Smooth muscle cell (in vitro differentiated cells): ENCODE measurements around the gene REEP5. TPM values are rescaled to one million over a fixed set of nuclear protein-coding genes. Genes with fewer than 3 reads are reported as not detected.

ENCODE experiments used
- DNase-seq: peaks from one replicate; lab custom pipeline; 2025; ENCODE audit not compliant: unreplicated experiment; lab: John Stamatoyannopoulos, UW
- H2AFZ ChIP-seq: fragments of 200-600 bp; sonication (generic); 2 replicates; pipeline ENCODE4 v1.6.0; 2016; ENCODE audit warnings: antibody characterized with exemption, low read depth, mild to moderate bottlenecking
- H3F3A ChIP-seq: fragments of 200-600 bp; sonication (generic); 2 replicates; pipeline ENCODE4 v1.6.0; 2017; ENCODE audit warnings: antibody characterized with exemption, low read depth
- H3K27ac ChIP-seq: fragments of 200-600 bp; sonication (generic); 2 replicates; pipeline ENCODE4 v1.5.1; 2016; ENCODE audit warnings: low read depth, mild to moderate bottlenecking
- H3K27me3 ChIP-seq: fragments of 200-600 bp; sonication (generic); 2 replicates; pipeline ENCODE4 v1.6.1; 2016; ENCODE audit warnings: low read depth, mild to moderate bottlenecking
- H3K36me3 ChIP-seq: fragments of 200-600 bp; sonication (generic); 2 replicates; pipeline ENCODE4 v1.5.1; 2016; ENCODE audit warnings: low read depth
- H3K4me1 ChIP-seq: fragments of 200-600 bp; sonication (generic); 2 replicates; pipeline ENCODE4 v1.5.1; 2016; ENCODE audit warnings: low read depth
- H3K4me2 ChIP-seq: fragments of 200-600 bp; sonication (generic); 2 replicates; pipeline ENCODE4 v1.6.0; 2016; ENCODE audit warnings: mild to moderate bottlenecking
- H3K4me3 ChIP-seq: fragments of 200-600 bp; sonication (generic); 2 replicates; pipeline ENCODE4 v1.5.1; 2016; ENCODE audit warnings: mild to moderate bottlenecking
- H3K79me2 ChIP-seq: fragments of 200-600 bp; sonication (generic); 2 replicates; pipeline ENCODE4 v1.6.0; 2016; ENCODE audit warnings: low read depth, mild to moderate bottlenecking
- H3K9ac ChIP-seq: fragments of 200-600 bp; sonication (generic); 2 replicates; pipeline ENCODE4 v1.6.0; 2016; ENCODE audit warnings: low read depth
- H3K9me3 ChIP-seq: fragments of 200-600 bp; sonication (generic); replicated peaks from 2 replicates; pipeline ENCODE4 v1.5.1; 2016; ENCODE audit warnings: low read depth
- H4K20me1 ChIP-seq: fragments of 200-600 bp; sonication (generic); 2 replicates; pipeline ENCODE4 v1.6.0; 2016; ENCODE audit warnings: low read depth
- CTCF ChIP-seq: fragments of 200-600 bp; sonication (generic); IDR thresholded peaks from 2 replicates; pipeline ENCODE4 v1.5.1; 2017; ENCODE audit warnings: borderline replicate concordance, mild to moderate bottlenecking, antibody characterized with exemption; ENCODE audit not compliant: insufficient read depth, poor library complexity, severe bottlenecking
- WGBS: methylation state at CpG from one replicate; pipeline ENCODE4 v1.1.7; 2016; ENCODE audit warnings: low lambda C conversion rate; 5-methylcytosine and 5-hydroxymethylcytosine counted together
- polyA plus RNA-seq: library from polyadenylated mRNA; unstranded; fragments of >200 nt; fragmentation: Nextera tagmentation; extraction: Ambion mirVana; gene quantifications from 2 replicates; pipeline ENCODE4 v1.2.1, GENCODE V29; 2016
- total RNA-seq: library from RNA; depleted of rRNA; stranded (reverse); fragments of >200 nt; gene quantifications from 2 replicates; pipeline ENCODE4 v1.2.3, GENCODE V29; 2014

REEP5 gene
- total and polyA plus RNA-seq, 2 experiments from 2014 or later = 59.0 to 178 TPM

GRCh38 chr5:112919972-112920371 is 2.1 kb downstream of the REEP5 start:
- Histone ChIP-seq H3K4me1 (peaks cover 9% of the 10 kb centered on the region), H3K4me2 (peak overlapping the region; percentile 87), H3K9me3 (no peaks in the 10 kb centered on the region), H4K20me1 (peaks cover 56% of the 10 kb centered on the region), H2AFZ (no peak overlapping the region), H3K4me3 (peak overlapping the region; percentile 92), H3K36me3 (no peaks in the 10 kb centered on the region), H3K9ac (no peak overlapping the region), H3K27me3 (no peaks in the 10 kb centered on the region), H3K27ac (peak overlapping the region; percentile 85), H3F3A (peaks cover 5% of the 10 kb centered on the region), H3K79me2 (peaks cover 51% of the 10 kb centered on the region)
- TF ChIP-seq CTCF = no peak
- no peak for DNase-seq
- WGBS = 82% methylated on average over 6 of the region's 6 CpGs

GRCh38 chr5:112918679-112919078 is 3.3 kb downstream of the REEP5 start:
- H3K9me3 ChIP-seq = no peaks in the 10 kb centered on the region
- no peak overlapping the region for H3K4me3 ChIP-seq
- H3K79me2 ChIP-seq = peaks cover 53% of the 10 kb centered on the region
- H3K4me1 ChIP-seq = peaks cover 9% of the 10 kb centered on the region
- no peak overlapping the region for H3K4me2 ChIP-seq
- WGBS = 68% methylated on average over 1 of the region's 1 CpG
- H4K20me1 ChIP-seq = peaks cover 69% of the 10 kb centered on the region
- no peak overlapping the region for H3K27ac ChIP-seq
- H2AFZ ChIP-seq = no peak overlapping the region
- no peak for DNase-seq
- no peak overlapping the region for H3K9ac ChIP-seq
- H3F3A ChIP-seq = peaks cover 5% of the 10 kb centered on the region
- no peak for TF ChIP-seq CTCF
- H3K36me3 ChIP-seq = no peaks in the 10 kb centered on the region
- no peaks in the 10 kb centered on the region for H3K27me3 ChIP-seq

GRCh38 chr5:112918136-112918535 is 3.9 kb downstream of the REEP5 start:
- H3K79me2 ChIP-seq = peaks cover 57% of the 10 kb centered on the region
- H3K27ac ChIP-seq = peak overlapping the region; percentile 1
- H3K9me3 ChIP-seq = no peaks in the 10 kb centered on the region
- 91% methylated on average over 3 of the region's 3 CpGs for WGBS
- DNase-seq = no peak
- H3K4me3 ChIP-seq = no peak overlapping the region
- no peak overlapping the region for H3K4me2 ChIP-seq
- TF ChIP-seq CTCF = no peak
- H3K27me3 ChIP-seq = no peaks in the 10 kb centered on the region
- peaks cover 6% of the 10 kb centered on the region for H3F3A ChIP-seq
- H3K4me1 ChIP-seq = peaks cover 9% of the 10 kb centered on the region
- no peaks in the 10 kb centered on the region for H3K36me3 ChIP-seq
- H3K9ac ChIP-seq = no peak overlapping the region
- peaks cover 74% of the 10 kb centered on the region for H4K20me1 ChIP-seq
- no peak overlapping the region for H2AFZ ChIP-seq

GRCh38 chr5:112917453-112917995 is 4.5 kb downstream of the REEP5 start:
- H3K4me2 ChIP-seq = no peak overlapping the region
- no peaks in the 10 kb centered on the region for H3K36me3 ChIP-seq
- peaks cover 63% of the 10 kb centered on the region for H3K79me2 ChIP-seq
- 72% methylated on average over 2 of the region's 2 CpGs for WGBS
- peaks cover 80% of the 10 kb centered on the region for H4K20me1 ChIP-seq
- TF ChIP-seq CTCF = no peak
- no peak overlapping the region for H3K4me3 ChIP-seq
- no peak for DNase-seq
- H3K9ac ChIP-seq = no peak overlapping the region
- peak overlapping the region; percentile 17 for H3K27ac ChIP-seq
- H3F3A ChIP-seq = peaks cover 5% of the 10 kb centered on the region
- no peaks in the 10 kb centered on the region for H3K27me3 ChIP-seq
- no peaks in the 10 kb centered on the region for H3K9me3 ChIP-seq
- peaks cover 9% of the 10 kb centered on the region for H3K4me1 ChIP-seq
- H2AFZ ChIP-seq = no peak overlapping the region
